HG03457 (cell line): ENCODE data around the gene PRKCQ.
"Not testable (repeated sequence)": the region's sequence is repeated elsewhere in the genome, so short reads cannot be mapped to it uniquely, and the experiment has no call there.

ENCODE experiments used
- ATAC-seq: cut with Tn5 transposase; IDR thresholded peaks from one replicate; pipeline ENCODE4 v1.9.1; 2021; ENCODE audit warnings: moderate number of reproducible peaks; ENCODE audit not compliant: unreplicated experiment

The PRKCQ gene

GRCh38 chr10:6464862-6465430 lies 115.1 kb downstream of the PRKCQ start:
- no peak for ATAC-seq

GRCh38 chr10:6463366-6463765 lies 116.7 kb downstream of the PRKCQ start:
- ATAC-seq, result no peak

GRCh38 chr10:6461961-6462360 lies 118.1 kb downstream of the PRKCQ start:
- ATAC-seq, result no peak

GRCh38 chr10:6460861-6461409 lies 119.1 kb downstream of the PRKCQ start:
- no peak for ATAC-seq

GRCh38 chr10:6458814-6459213 lies 121.3 kb downstream of the PRKCQ start:
- no peak for ATAC-seq

- ATAC-seq, result no peak
Measured at GRCh38 chr10:6457376-6457775, 122.7 kb downstream of the PRKCQ start.

GRCh38 chr10:6456067-6456466 lies 124.0 kb downstream of the PRKCQ start:
- no peak for ATAC-seq

- no peak for ATAC-seq
Measured at GRCh38 chr10:6455592-6455991, 124.5 kb downstream of the PRKCQ start.

- ATAC-seq, result no peak
Measured at GRCh38 chr10:6446711-6447110, 133.4 kb downstream of the PRKCQ start.

GRCh38 chr10:6445671-6446316 lies 134.3 kb downstream of the PRKCQ start:
- ATAC-seq, result no peak

- not testable (repeated sequence) for ATAC-seq
Measured at GRCh38 chr10:6439875-6440274, 140.2 kb downstream of the PRKCQ start.

GRCh38 chr10:6431861-6432260 lies 148.2 kb downstream of the PRKCQ start:
- no peak for ATAC-seq

- no peak for ATAC-seq
Measured at GRCh38 chr10:6431186-6431585, 148.9 kb downstream of the PRKCQ start.

- no peak for ATAC-seq
Measured at GRCh38 chr10:6430423-6430980, 149.6 kb downstream of the PRKCQ start.

GRCh38 chr10:6427357-6427959 lies 152.6 kb downstream of the PRKCQ start:
- no peak for ATAC-seq

- ATAC-seq, result no peak
Measured at GRCh38 chr10:6426317-6426716, 153.8 kb downstream of the PRKCQ start.

GRCh38 chr10:6423413-6424170 lies 156.5 kb downstream of the PRKCQ start:
- no peak for ATAC-seq

- ATAC-seq, result no peak
Measured at GRCh38 chr10:6423004-6423403, 157.1 kb downstream of the PRKCQ start.

- ATAC-seq, result no peak
Measured at GRCh38 chr10:6418613-6419216, 161.4 kb downstream of the PRKCQ start.

GRCh38 chr10:6418167-6418566 lies 161.9 kb downstream of the PRKCQ start:
- no peak for ATAC-seq
